RWPE2 (cell line): ENCODE data around the gene IL17RC.
A peak's percentile ranks its signal among the peaks of the same experiment; 100 is the strongest.

Experiments
- ATAC-seq: fragments of 200-7000 bp; cut with Tn5 transposase; 3 replicates; pipeline ENCODE4 v1.9.1; 2021; ENCODE audit warnings: low read depth
- DNase-seq: peaks from one replicate; pipeline ENCODE4 v3.0.0-alpha.2; 2020; ENCODE audit warnings: low spot score
- H3K27ac ChIP-seq: fragments of 450-650 bp; 2 replicates; pipeline ENCODE4 v1.5.1; 2017; ENCODE audit warnings: mild to moderate bottlenecking; ENCODE audit not compliant: poor library complexity, severe bottlenecking
- H3K27me3 ChIP-seq: fragments of 250-450 bp; sonication (Bioruptor Pico); 2 replicates; pipeline ENCODE4 v1.5.1; 2021; ENCODE audit warnings: mild to moderate bottlenecking, moderate library complexity; ENCODE audit not compliant: insufficient read depth, poor library complexity, severe bottlenecking
- H3K36me3 ChIP-seq: fragments of 250-450 bp; sonication (Bioruptor Pico); 2 replicates; pipeline ENCODE4 v1.5.1; 2020; ENCODE audit warnings: low read depth, mild to moderate bottlenecking, moderate library complexity
- H3K4me1 ChIP-seq: fragments of 250-450 bp; sonication (Bioruptor Pico); 2 replicates; pipeline ENCODE4 v1.5.1; 2021; ENCODE audit warnings: mild to moderate bottlenecking, moderate library complexity; ENCODE audit not compliant: insufficient read depth, poor library complexity, severe bottlenecking
- H3K4me3 ChIP-seq: fragments of 250-450 bp; sonication (Bioruptor Pico); 2 replicates; pipeline ENCODE4 v1.5.1; 2021; ENCODE audit warnings: mild to moderate bottlenecking, moderate library complexity; ENCODE audit not compliant: severe bottlenecking
- H3K9me3 ChIP-seq: fragments of 250-450 bp; sonication (Bioruptor Pico); 2 replicates; pipeline ENCODE4 v1.5.1; 2021; ENCODE audit warnings: mild to moderate bottlenecking, moderate library complexity; ENCODE audit not compliant: severe bottlenecking
- TF ChIP-seq, protein P1 (sequence below): fragments of 450-650 bp; IDR thresholded peaks from one replicate; pipeline ENCODE4 v1.5.1; 2017; ENCODE audit warnings: mild to moderate bottlenecking, moderate library complexity; ENCODE audit not compliant: poor library complexity, severe bottlenecking

IL17RC gene

DNA sequence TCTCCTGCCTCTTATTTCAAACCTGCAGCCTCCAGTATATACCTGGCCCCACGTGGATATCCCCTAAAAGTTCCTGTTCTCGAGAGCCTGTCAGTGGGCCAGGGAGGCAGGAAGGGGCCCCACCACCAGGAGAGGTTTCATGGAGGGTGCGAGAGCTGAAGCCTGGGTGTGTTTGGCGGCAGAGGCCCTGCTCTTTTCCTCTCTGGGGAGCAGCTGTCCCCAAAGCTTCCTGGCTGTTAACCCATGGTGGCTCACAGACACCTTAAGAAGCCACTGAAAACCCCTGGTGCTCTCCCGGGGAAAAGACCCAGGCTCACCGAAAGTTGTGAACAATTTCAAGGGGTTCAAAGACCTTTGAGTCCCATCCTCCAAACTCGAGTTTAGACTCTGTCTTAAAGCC lies 34.2 kb downstream of the IL17RC start:
- ATAC-seq = no peak
- no peak overlapping the region for H3K4me3 ChIP-seq
- no peak for DNase-seq

GRCh38 chr3:9951598-9951961 lies 34.7 kb downstream of the IL17RC start:
- ATAC-seq = no peak
- Histone ChIP-seq H3K9me3 (no peaks in the 10 kb centered on the region), H3K27ac (no peak overlapping the region), H3K27me3 (no peaks in the 10 kb centered on the region), H3K4me1 (peaks cover 10% of the 10 kb centered on the region), H3K4me3 (peak overlapping the region; percentile 45), H3K36me3 (0 out of 2 replicates have a peak, but pooled peaks cover 5% of the 10 kb centered on the region)
- no peak for DNase-seq
- TF ChIP-seq, protein P1, sequence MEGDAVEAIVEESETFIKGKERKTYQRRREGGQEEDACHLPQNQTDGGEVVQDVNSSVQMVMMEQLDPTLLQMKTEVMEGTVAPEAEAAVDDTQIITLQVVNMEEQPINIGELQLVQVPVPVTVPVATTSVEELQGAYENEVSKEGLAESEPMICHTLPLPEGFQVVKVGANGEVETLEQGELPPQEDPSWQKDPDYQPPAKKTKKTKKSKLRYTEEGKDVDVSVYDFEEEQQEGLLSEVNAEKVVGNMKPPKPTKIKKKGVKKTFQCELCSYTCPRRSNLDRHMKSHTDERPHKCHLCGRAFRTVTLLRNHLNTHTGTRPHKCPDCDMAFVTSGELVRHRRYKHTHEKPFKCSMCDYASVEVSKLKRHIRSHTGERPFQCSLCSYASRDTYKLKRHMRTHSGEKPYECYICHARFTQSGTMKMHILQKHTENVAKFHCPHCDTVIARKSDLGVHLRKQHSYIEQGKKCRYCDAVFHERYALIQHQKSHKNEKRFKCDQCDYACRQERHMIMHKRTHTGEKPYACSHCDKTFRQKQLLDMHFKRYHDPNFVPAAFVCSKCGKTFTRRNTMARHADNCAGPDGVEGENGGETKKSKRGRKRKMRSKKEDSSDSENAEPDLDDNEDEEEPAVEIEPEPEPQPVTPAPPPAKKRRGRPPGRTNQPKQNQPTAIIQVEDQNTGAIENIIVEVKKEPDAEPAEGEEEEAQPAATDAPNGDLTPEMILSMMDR = no peak

More for the DNA sequence above, 34.2 kb downstream of the IL17RC start:
- Histone ChIP-seq H3K9me3 (no peaks in the 10 kb centered on the region), H3K27me3 (no peaks in the 10 kb centered on the region), H3K27ac (no peak overlapping the region), H3K36me3 (0 out of 2 replicates have a peak, but pooled peaks cover 5% of the 10 kb centered on the region), H3K4me1 (peaks cover 10% of the 10 kb centered on the region)
- TF ChIP-seq, protein P1 = no peak

GRCh38 chr3:9951962-9952805 lies 35.3 kb downstream of the IL17RC start, which contains the start of gene PRRT3:
Gene PRRT3, minus strand, starts transcription at chr3:9952408. Its CDS starts 2,293 bp downstream, at chr3:9950115.
- TF ChIP-seq, protein P1 = no peak
- Histone ChIP-seq H3K4me1 (peaks cover 10% of the 10 kb centered on the region), H3K4me3 (peak within 1 kb of the TSS; percentile 45), H3K27me3 (no peaks in the 10 kb centered on the region), H3K36me3 (0 out of 2 replicates have a peak, but pooled peaks cover 5% of the 10 kb centered on the region), H3K9me3 (no peaks in the 10 kb centered on the region), H3K27ac (no peak within 1 kb of the TSS)
- DNase-seq (no peak), ATAC-seq (peak; percentile 75)

DNA sequence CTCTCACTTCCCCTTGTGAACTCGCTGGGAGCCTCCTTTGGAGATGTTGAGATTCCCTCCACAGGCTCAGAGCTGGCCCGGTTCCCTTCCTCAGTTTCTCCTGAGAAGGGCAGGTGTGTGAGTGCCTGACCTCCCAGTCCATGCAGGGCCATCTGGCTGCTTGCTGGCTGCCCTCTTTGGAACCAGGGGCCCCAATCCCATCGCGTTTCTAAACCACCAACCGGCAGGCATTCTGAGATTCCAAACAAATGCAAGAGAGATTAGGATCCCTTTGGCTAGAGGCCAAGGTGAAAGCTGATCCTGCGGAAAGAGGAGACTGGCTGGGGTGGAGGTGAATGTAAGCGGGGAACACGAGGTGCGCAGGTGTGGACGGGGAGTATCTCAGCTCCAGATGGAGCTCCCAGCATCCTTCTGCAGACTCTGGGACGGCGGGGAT lies 38.2 kb downstream of the IL17RC start:
- peak; percentile 30; the same call in 2 of the 3 replicates for ATAC-seq
- Histone ChIP-seq H3K27me3 (no peaks in the 10 kb centered on the region), H3K4me3 (no peak overlapping the region), H3K36me3 (no peaks in the 10 kb centered on the region), H3K9me3 (no peaks in the 10 kb centered on the region), H3K27ac (no peak overlapping the region), H3K4me1 (peaks cover 10% of the 10 kb centered on the region)
- TF ChIP-seq, protein P1 = no peak
- no peak for DNase-seq
